Ovary (tissue), 9 donors: ENCODE measurements around the gene ARHGAP44. TPM values are rescaled to one million over a fixed set of nuclear protein-coding genes. Genes with fewer than 3 reads are reported as not detected.

Experiments used
- DNase-seq, 5 donors: peaks; one replicate each; pipeline ENCODE4 v3.0.0-alpha.2; 2019 to 2020
- H3K27ac ChIP-seq, 2 donors: fragments of 200-600 bp; one replicate each; pipeline versions ENCODE4 v1.5.1 to v1.8.0; 2019 to 2022
- H3K27me3 ChIP-seq: fragments of 200-600 bp; one replicate; pipeline ENCODE4 v1.8.0; 2022
- H3K36me3 ChIP-seq: fragments of 200-600 bp; sonication (generic); one replicate; pipeline ENCODE4 v1.5.1; 2019
- H3K4me1 ChIP-seq: one replicate; pipeline ENCODE4 v1.8.1; 2013; ENCODE audit warnings: mild to moderate bottlenecking, moderate library complexity; ENCODE audit not compliant: insufficient read depth
- H3K4me3 ChIP-seq: fragments of 200-600 bp; sonication (generic); one replicate; pipeline ENCODE4 v1.5.1; 2017
- H3K9me3 ChIP-seq, 2 donors: fragments of 200-600 bp in 1 of 2; sonication (generic) in 1 of 2; one replicate each; pipeline versions ENCODE4 v1.5.1 to v1.8.1; 2013 to 2019; ENCODE audit warnings: mild to moderate bottlenecking in 1 of 2, moderate library complexity in 1 of 2
- EP300 ChIP-seq: sonication (generic); formaldehyde crosslinking; IDR thresholded peaks from one replicate; pipeline ENCODE4 v1.6.1; 2017; ENCODE audit warnings: antibody characterized with exemption
- POLR2A ChIP-seq: fragments of 450-650 bp; IDR thresholded peaks from one replicate; pipeline ENCODE4 v1.6.1; 2017; ENCODE audit warnings: antibody characterized with exemption, mild to moderate bottlenecking, moderate library complexity
- WGBS, 3 donors: extraction: QIAGEN DNeasy Blood & Tissue Kit in 1 of 3; methylation state at CpG; one replicate each; pipeline versions ENCODE4 v1.1.5 to v1.1.7; 2013 to 2017; 5-methylcytosine and 5-hydroxymethylcytosine counted together
- intact Hi-C, 4 donors: fragments of 100-400 bp; cut with DNase I; formaldehyde crosslinking; loops; one replicate each; pipeline versions ENCODE4 v1.11.0 to v1.15.1; 2022 to 2023
- polyA plus RNA-seq, 2 donors: library from polyadenylated mRNA; stranded (reverse); fragments of 200-250 nt in 1 of 2; fragments of 350-450 nt in 1 of 2; fragmentation: Illumina TruSeq in 1 of 2; extraction: RNeasy Lipid Tissue Mini Kit (QIAGEN cat#74804) in 1 of 2; gene quantifications; one replicate each; pipeline ENCODE4 v1.2.3, GENCODE V29; 2013 to 2014
- total RNA-seq, 7 donors: library from RNA; depleted of rRNA in 2 of 7; stranded (reverse); fragments of >200 nt in 2 of 7; fragmentation: NEBNext Ultra II Directional in 3 of 7; extraction: Animal tissue kit (Norgen Biotek cat#: 25700) in 3 of 7; gene quantifications; one replicate each; pipeline versions ENCODE4 v1.1.0 to v1.2.4, GENCODE V29; 2016 to 2023
- TF ChIP-seq, protein P1 (sequence below), 3 donors: fragments of 450-650 bp in 2 of 3; fragments of 200-600 bp in 1 of 3; IDR thresholded peaks; one replicate each; pipeline versions ENCODE4 v1.5.1 to v1.8.0; 2016 to 2022; ENCODE audit warnings: antibody characterized with exemption in 3 of 3, mild to moderate bottlenecking in 1 of 3
- donor health status: DM: no; HTN: no; CAD: no; lungs with moderate emphysema.
- donor health status: DM: no; HTN: no; CAD: no.
- donor health status: Bipolar disorder and iron deficiency.
- donor health status: DM: yes; HTN: yes; CAD: no.
- donor health status: DM: no; HTN: no; CAD: no.
- donor health status: DM: yes; HTN: yes; CAD: no.

Gene ARHGAP44
- total and polyA plus RNA-seq, 9 donors: 6.8 to 16.5 (median 9.9) TPM

DNA sequence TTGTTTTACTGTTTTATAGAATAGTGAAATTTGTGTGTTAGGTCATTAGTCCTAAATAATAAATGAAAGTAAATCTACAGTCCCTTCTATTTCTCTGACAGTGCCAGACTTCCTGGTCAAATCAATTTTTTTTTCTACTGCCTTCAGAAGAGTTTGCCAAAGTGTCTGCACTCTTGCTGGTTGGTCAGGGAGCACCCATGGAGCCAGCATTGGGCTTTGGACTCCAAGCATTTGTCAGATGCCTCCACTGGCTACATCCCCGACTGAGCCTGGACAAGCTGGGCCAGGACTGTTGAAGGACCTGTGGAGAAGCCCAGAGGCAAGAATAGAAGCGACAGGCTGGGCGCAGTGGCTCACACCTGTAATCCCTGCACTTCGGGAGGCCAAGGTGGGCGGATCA lies 174.9 kb downstream of the ARHGAP44 start:
- Histone ChIP-seq H3K4me3 (no peak overlapping the region), H3K27ac (no peak overlapping the region), H3K27me3 (no peaks in the 10 kb centered on the region), H3K36me3 (no peaks in the 10 kb centered on the region), H3K9me3 (no peaks in the 10 kb centered on the region), H3K4me1 (no peaks in the 10 kb centered on the region)
- TF ChIP-seq POLR2A (no peak), EP300 (no peak)
- TF ChIP-seq, protein P1, sequence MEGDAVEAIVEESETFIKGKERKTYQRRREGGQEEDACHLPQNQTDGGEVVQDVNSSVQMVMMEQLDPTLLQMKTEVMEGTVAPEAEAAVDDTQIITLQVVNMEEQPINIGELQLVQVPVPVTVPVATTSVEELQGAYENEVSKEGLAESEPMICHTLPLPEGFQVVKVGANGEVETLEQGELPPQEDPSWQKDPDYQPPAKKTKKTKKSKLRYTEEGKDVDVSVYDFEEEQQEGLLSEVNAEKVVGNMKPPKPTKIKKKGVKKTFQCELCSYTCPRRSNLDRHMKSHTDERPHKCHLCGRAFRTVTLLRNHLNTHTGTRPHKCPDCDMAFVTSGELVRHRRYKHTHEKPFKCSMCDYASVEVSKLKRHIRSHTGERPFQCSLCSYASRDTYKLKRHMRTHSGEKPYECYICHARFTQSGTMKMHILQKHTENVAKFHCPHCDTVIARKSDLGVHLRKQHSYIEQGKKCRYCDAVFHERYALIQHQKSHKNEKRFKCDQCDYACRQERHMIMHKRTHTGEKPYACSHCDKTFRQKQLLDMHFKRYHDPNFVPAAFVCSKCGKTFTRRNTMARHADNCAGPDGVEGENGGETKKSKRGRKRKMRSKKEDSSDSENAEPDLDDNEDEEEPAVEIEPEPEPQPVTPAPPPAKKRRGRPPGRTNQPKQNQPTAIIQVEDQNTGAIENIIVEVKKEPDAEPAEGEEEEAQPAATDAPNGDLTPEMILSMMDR (IDR thresholded peaks at IDR 0.05): no peak
- WGBS, 3 donors: 94 to 99% (median 95%) methylated on average over 5 of the region's 5 CpGs
- intact Hi-C loops: no loop called here
- DNase-seq: no peak

DNA sequence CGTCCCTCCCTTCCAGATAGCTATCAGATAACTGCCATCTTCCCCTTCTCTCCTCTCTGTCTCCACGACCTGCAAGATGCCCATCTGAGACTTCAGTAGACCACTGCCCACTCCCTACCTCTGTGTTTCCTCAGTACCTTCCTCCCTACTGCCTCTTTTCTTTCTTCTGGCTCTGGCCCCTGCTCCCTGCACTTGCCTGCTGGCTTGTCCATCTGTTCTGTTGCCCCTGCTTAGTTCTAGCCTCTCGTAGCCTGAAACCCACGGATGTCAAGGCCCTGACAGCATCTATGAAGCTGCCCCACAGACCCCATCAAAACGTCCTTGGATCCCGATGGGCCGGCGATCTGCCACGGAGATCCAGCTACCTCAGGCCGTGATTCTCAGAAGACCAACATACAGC lies 175.5 kb downstream of the ARHGAP44 start:
- intact Hi-C loops: no loop called here
- Histone ChIP-seq H3K4me1 (no peaks in the 10 kb centered on the region), H3K36me3 (no peaks in the 10 kb centered on the region), H3K27me3 (no peaks in the 10 kb centered on the region), H3K27ac (no peak overlapping the region), H3K9me3 (no peaks in the 10 kb centered on the region), H3K4me3 (no peak overlapping the region)
- 82 to 92% (median 90%) methylated on average over 10 of the region's 10 CpGs for WGBS, 3 donors
- no peak for DNase-seq
- TF ChIP-seq, protein P1 (IDR thresholded peaks at IDR 0.05): no peak
- TF ChIP-seq POLR2A (no peak), EP300 (no peak)

DNA sequence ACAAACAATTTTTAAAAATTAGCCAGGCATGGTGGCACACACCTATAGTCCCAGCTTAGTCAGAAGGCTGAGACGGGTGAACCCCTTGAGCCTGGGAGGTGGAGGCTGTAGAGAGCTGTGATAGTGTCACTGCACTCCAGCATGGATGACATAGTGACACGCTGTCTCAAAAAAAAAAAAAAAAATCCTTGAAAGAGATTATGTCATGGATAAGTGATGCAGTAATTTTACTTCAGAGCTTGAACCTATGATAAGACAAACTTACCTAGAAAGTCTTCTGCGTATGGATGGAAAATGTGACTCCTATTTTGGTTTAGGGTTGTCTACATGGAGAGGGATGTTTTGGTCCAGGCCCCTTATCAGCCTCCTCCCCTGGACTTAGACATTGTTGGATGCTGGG lies 176.7 kb downstream of the ARHGAP44 start:
- H3K27ac ChIP-seq: no peak overlapping the region
- H3K4me1 ChIP-seq: no peaks in the 10 kb centered on the region
- TF ChIP-seq, protein P1 (IDR thresholded peaks at IDR 0.05): no peak
- no peak for TF ChIP-seq EP300
- no peak for TF ChIP-seq POLR2A
- no peak for DNase-seq
- 77 to 98% (median 96%) methylated on average over 3 of the region's 3 CpGs for WGBS, 3 donors
- intact Hi-C loops: no loop called here
- H3K36me3 ChIP-seq: no peaks in the 10 kb centered on the region
- no peaks in the 10 kb centered on the region for H3K9me3 ChIP-seq
- H3K27me3 ChIP-seq: no peaks in the 10 kb centered on the region
- H3K4me3 ChIP-seq: no peak overlapping the region

DNA sequence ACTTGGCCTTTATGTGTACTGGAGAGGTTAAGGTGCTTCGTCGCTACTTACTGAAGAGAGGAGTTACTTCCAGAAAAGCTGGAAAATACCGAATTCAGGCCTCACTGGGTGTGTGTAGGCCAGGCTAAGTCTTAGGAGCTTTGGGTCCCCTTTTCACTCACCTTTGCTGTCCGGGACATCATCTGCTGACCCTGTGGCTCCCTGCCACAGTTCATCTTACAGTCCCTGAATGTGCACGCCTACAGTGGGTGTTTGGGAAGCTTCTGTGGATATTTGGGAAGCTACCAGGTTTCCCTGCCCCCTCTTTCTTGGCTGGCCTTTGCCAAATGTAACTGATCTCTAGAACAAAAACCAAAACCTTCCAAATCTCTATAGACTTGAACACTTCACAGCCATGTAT lies 177.1 kb downstream of the ARHGAP44 start:
- no peaks in the 10 kb centered on the region for H3K27me3 ChIP-seq
- TF ChIP-seq POLR2A (no peak), EP300 (no peak)
- TF ChIP-seq, protein P1 (IDR thresholded peaks at IDR 0.05): no peak
- no peaks in the 10 kb centered on the region for H3K9me3 ChIP-seq
- H3K36me3 ChIP-seq: no peaks in the 10 kb centered on the region
- DNase-seq: no peak
- no peaks in the 10 kb centered on the region for H3K4me1 ChIP-seq
- no peak overlapping the region for H3K4me3 ChIP-seq
- intact Hi-C loops: no loop called here
- no peak overlapping the region for H3K27ac ChIP-seq
- 86 to 93% (median 89%) methylated on average over 5 of the region's 5 CpGs for WGBS, 3 donors

DNA sequence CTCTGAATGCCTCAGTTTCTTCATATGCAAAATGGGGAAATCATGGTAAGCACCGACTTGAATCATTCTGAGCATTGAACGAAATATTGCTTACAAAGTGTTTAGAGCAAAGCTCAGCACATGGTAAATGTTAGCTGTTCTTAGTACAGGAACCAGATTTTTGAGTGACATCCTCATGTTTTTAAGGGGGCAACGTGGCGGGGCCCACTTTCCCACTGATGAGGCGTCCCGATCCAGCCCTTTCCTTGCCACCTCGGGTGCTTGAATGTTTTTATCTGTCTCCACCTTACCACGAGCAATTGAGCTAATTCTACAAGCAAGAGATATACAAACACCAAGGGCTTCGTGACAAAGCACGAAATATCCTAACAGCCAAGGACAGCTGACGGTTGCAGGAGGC lies 178.7 kb downstream of the ARHGAP44 start:
- Histone ChIP-seq H3K36me3 (no peaks in the 10 kb centered on the region), H3K4me3 (no peak overlapping the region), H3K9me3 (no peaks in the 10 kb centered on the region), H3K27me3 (no peaks in the 10 kb centered on the region), H3K27ac (no peak overlapping the region), H3K4me1 (no peaks in the 10 kb centered on the region)
- intact Hi-C loops: no loop called here
- DNase-seq: no peak
- WGBS, 3 donors: 86 to 89% (median 87%) methylated on average over 11 of the region's 11 CpGs
- no peak for TF ChIP-seq EP300
- TF ChIP-seq, protein P1 (IDR thresholded peaks at IDR 0.05): no peak
- TF ChIP-seq POLR2A: no peak
